ENCODE data around the gene SH3BGRL3. TPM values are rescaled to one million over a fixed set of nuclear protein-coding genes. Genes with fewer than 3 reads are reported as not detected.
"Not testable (repeated sequence)": the region's sequence is repeated elsewhere in the genome, so short reads cannot be mapped to it uniquely, and the experiment has no call there.

The SH3BGRL3 gene
- total RNA-seq = 12.8 and 17.5 TPM in 2 replicates

DNA sequence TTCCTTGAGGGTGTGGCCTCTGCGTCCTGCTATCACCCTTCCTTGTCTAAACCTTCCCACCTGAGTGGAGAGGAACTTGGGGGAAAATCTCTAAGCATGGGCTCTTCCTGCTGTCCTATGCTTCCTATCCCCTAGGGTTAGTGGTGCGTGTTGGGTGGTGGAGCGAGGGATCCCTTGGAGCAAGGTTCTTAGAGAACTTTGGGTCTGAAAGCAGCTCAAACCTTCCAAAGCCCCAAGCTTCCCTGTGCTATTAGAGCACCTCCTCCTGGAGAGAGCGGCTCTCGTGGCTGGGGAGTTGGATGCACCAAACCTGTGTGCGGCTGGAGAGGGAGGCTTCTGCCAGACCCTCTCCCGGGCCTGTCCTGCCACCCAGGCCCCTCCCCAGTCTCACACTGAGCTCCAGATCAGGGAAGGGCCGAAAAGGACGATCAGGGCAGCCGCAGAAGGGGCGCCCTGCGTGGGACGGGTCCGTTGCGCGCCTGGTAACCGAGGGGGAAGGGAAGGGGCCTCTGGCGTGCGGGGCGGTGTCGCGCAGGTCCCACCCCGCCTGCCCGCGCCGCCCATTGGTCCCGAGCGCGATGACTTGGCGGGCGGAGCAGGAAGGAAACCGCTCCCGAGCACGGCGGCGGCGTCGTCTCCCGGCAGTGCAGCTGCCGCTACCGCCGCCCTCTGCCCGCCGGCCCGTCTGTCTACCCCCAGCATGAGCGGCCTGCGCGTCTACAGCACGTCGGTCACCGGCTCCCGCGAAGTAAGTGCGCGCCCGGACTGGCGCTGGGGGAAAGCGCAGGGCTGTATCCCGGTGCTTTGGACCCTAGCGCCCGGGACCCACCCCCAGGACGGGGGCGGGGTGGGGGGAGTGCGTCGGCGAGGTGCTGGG lies at the start of gene SH3BGRL3:
TSS of gene SH3BGRL3 (plus strand) at position 631 of the 877 bp plus-strand sequence. CDS start at position 701, 70 bp downstream.
- peak; percentile 51 for DNase-seq (ENCODE audit: low read depth)

GRCh38 chr1:26230682-26231081 lies 49.2 kb upstream of the SH3BGRL3 start:
- not testable (repeated sequence) for DNase-seq (ENCODE audit: low read depth)

DNA sequence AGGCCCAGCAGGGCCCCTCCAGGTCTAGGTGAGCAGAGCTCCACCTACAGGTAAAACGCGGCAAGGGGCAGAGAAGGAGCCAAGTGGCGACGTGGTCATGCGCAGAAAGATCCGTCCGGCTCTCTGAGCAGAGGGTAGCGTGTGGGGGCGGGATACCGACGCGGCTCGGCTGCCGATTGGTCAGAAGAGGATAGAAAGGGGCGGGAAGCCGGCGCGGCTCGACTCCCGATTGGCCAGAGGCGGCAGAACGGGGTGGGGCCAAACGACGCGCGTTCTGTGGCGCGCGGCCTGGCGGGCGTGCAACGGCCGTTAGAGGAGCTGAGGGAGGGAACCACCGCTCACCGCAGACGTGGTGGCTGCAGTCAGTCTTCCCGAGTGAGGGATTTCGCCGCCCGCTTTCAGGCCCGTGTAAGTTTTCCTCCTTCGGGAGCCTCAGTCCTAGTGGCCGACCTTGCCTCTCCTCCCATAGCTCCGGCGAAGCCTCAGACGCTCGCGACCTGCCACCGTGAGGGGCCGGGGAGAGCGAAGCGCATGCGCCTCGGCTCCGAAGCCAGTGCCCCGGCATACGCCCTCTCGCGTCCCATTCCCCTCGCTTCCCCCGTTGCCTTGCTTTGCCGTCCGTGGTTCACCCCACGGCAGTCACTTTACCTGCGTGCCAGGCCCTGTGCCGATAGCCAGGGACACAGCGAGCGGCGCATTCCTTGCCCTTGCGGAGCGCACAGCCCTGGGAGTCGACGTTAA lies 45.8 kb upstream of the SH3BGRL3 start, which contains the start of gene CEP85:
TSS of gene CEP85 (plus strand) at position 298 of the 741 bp plus-strand sequence. CDS start 5,584 bp downstream, outside the sequence.
- peak; percentile 91 for DNase-seq (ENCODE audit: low read depth)

GRCh38 chr1:26234644-26235370 lies 45.1 kb upstream of the SH3BGRL3 start:
- no peak for DNase-seq (ENCODE audit: low read depth)

GRCh38 chr1:26237230-26237966 lies 42.5 kb upstream of the SH3BGRL3 start:
- peak; percentile 71 for DNase-seq (ENCODE audit: low read depth)

DNA sequence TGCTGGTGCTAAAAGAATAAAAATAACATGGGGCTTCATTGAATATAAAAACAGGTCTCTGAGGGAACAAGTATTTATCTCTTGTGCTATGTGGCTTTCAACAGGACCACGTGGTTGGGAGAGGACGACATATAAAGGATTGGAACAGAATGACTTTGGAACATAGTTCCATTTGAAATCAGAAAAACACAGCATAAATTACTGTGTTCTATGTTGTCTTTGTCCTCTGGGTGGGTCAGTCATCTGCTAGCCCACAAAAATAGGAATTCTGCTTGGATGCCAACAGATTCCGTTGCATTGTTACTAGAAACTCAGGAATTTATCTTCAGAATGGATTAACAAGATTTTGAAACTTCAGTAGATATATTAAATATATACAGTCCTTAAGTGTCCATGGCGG lies 40.0 kb upstream of the SH3BGRL3 start:
- peak; percentile 33 for DNase-seq (ENCODE audit: low read depth)

DNA sequence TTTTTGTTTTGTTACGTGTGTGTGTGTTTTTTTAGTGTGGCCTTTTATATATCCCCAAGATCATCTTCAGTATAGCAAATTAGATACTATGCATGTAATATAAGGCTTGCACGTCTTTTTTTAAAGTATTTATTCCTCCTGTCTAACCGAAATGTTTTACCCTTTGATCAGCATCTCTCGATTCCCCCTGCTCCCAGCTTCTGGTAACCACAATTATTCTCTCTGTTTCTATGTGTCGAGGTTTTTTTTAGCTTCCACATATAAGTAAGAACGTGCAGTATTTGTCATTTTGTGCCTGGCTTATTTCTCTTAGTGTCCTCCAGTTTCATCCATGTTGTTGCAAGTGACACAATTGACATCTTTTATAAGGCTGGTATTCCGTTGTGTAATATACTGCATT lies 27.2 kb upstream of the SH3BGRL3 start:
- DNase-seq (ENCODE audit: low read depth) = no peak

- no peak for DNase-seq (ENCODE audit: low read depth)
Observed at GRCh38 chr1:26254404-26254803, 25.5 kb upstream of the SH3BGRL3 start.

GRCh38 chr1:26257222-26257621 lies 22.7 kb upstream of the SH3BGRL3 start:
- no peak for DNase-seq (ENCODE audit: low read depth)

- DNase-seq (ENCODE audit: low read depth) = no peak
Observed at GRCh38 chr1:26259005-26259404, 20.9 kb upstream of the SH3BGRL3 start.

- no peak for DNase-seq (ENCODE audit: low read depth)
Observed at GRCh38 chr1:26259578-26259977, 20.3 kb upstream of the SH3BGRL3 start.

GRCh38 chr1:26263212-26263611 lies 16.7 kb upstream of the SH3BGRL3 start:
- DNase-seq (ENCODE audit: low read depth) = no peak

DNA sequence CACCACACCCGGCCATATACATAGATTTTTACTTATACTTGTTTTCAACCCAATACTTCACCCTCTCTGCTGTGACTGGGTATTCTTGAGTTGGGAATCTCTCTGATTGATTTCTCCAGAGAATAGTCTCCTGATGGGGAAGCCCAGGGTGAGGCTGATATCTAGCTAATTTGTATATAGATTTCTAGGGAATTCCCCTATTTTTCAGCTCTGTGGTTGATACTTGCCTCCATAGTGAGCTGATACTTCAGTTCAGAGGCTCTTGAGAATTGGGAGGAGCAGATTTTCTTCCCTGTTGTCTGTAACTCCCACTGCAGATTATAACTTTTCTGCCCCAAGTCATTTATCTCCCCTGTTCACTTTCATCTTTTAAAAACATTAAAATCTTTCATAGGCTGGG lies 14.5 kb upstream of the SH3BGRL3 start:
- DNase-seq (ENCODE audit: low read depth) = no peak

DNA sequence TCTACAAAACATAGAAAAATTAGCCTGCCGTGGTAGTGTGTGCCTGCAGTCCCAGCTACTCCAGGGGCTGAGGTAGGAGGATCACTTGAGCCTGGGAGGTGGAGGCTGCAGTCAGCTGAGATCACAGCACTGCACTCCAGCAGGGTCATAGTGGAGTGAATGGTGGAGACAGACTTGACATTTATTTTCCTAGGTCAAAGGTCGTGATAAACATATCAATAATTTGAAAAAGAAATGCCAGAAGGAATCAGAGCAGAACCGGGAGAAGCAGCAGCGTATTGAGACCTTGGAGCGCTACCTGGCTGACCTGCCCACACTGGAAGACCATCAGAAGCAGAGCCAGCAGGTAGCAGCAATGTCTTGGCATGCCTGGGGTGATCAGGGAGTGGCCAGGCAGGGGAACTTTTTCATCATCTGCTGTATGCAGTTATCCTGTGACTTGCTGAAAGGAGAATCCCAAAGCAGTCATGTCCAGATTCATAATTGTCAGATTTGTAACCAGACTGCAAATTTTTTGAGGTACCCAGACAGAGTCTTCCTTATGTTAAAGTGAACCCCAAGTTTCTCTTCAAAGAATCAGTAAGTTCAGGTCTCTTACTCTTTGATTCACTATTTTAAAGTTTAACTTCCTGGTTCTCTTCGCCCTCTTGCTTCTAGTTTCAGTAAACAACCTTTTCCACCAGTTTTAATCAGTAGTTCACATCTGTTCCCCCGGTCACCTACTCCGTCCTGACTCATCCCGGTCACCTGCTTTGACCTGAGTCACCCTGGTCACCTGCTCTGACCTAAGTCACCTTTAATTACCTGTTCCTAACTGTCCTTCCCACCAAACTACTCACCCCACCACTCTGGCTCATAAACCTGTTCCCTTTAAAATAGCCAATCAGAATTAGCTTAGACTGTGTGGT lies 11.3 kb upstream of the SH3BGRL3 start:
- no peak for DNase-seq (ENCODE audit: low read depth)

DNA sequence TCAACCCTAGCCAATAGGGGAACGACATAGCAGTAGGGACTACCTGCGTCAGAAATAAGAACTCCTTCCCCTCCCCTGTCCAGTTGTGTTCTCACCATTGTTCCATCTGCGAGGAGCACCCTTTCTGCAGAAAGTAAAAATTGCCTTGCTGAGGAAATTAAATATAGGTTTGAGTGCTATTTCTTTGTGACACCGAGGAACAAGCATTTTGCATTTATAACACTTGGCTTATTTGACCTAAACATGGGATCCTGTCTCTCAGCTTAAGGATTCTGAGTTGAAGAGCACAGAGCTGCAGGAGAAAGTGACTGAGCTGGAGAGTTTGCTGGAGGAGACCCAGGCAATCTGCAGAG lies 10.7 kb upstream of the SH3BGRL3 start:
- no peak for DNase-seq (ENCODE audit: low read depth)

DNA sequence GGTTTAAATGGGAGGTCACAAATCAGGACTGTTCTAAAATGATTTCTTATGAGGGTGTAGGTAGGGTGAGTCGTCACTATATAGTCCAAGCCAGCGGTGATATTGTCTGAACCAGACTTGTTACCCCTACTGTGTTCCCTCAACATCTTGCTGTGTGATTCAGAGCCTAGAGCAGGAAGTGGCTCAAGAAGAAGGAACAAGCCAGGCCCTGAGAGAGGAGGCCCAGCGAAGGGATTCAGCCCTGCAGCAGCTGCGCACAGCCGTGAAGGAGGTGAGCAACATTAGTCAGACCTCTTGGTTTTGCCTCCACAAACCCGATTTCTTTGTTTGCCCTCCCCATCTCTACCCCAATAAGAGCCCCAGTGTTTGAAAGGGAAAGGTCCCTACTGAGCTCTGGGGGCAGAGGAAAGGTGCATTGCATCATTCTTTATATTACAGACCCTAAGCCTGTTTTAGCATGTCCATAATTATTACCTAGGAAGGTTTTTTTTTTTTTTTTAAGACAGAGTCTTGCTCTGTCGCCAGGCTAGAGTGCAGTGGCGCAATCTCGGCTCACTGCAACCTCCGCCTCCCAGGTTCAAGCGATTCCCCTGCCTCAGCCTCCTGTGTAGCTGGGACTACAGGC lies 5.0 kb upstream of the SH3BGRL3 start:
- no peak for DNase-seq (ENCODE audit: low read depth)

DNA sequence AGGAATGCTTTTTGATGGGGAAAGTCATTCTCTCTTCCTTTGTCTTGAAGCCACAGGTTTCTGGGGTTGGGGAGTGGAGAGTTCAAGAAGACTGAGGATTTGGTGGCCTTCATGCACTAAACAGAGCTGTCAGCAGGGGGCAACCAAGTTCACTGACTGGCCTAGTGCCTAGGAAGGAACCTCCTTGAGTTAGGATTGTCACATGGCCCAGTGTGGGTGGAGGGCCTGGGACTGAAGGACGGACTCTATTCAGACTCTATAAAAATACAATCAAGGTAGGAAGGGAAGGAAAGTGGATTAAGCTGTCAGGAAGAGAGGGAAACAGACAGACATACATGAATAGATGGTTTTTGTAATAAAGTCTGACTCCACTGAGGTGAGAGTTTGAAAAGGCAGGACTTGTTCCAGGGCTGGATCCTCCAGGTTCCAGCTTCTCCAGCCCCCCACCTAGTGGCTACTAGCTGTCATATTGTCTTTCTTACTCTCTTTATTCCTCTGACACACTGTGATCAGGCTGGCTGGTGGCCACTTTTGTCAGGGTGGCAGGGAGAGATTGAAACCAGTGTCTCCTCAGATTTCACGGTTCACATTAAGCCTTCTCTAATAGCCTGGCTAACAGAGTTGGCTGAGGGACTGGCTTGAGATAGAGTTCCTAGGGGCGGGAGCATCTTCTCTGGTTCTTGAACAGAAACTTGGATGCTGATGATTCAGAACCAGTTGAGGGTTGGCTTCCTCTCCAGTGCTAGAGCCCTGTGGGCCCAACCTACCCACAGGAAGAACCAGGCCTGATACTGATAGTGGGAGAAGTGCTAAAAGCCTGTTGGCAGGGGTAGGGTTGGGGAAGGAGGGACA lies 4.1 kb upstream of the SH3BGRL3 start:
- DNase-seq (ENCODE audit: low read depth) = peak; percentile 81

GRCh38 chr1:26276432-26276838 lies 3.5 kb upstream of the SH3BGRL3 start:
- no peak for DNase-seq (ENCODE audit: low read depth)

DNA sequence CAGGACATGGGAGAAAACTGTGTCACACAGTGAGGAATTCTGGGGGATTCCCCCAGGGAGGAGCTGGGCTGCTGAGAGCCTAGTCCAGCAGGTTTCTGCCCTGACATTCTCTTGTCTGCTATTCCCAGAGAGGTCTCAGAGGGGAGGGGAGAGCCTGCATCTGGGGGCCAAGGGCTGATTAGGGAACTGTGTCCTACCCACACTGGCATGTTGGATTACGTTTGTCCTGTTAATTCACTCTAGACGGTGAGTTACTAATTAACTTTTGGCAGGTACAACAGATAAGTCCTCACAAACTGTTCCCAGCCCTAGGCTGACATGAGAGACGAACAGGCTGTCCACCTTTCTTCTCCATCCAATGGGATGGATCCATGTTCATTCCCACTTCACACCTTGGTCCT lies 2.6 kb upstream of the SH3BGRL3 start:
- no peak for DNase-seq (ENCODE audit: low read depth)

All from renal cortical epithelial cell (primary cell).